ENCODE data around the gene ADORA3. TPM values are rescaled to one million over a fixed set of nuclear protein-coding genes. Genes with fewer than 3 reads are reported as not detected.

Gene ADORA3
- total and polyA plus RNA-seq, 10 of the 15 experiments (the other 5 are each of a cell fraction or from before 2014, with no cell fraction given), result 0.14 to 0.29 (median 0.18) TPM; not detected in 2

- TF ChIP-seq E4F1 (IDR thresholded peaks at IDR 0.05; ENCODE audit: borderline replicate concordance, partially characterized antibody) (no peak), PAX8 (IDR thresholded peaks at IDR 0.05) (no peak), KLF5 (IDR thresholded peaks at IDR 0.05; ENCODE audit: partially characterized antibody) (no peak), NR2F1 (conservative IDR thresholded peaks at IDR 0.05) (no peak), CEBPZ (IDR thresholded peaks at IDR 0.05; ENCODE audit: low read depth, low read length) (no peak)
Observed at GRCh38 chr1:111455642-111456031, 47.8 kb downstream of the ADORA3 start (continued).
